ENCODE results near the gene IL13RA2. TPM values are rescaled to one million over a fixed set of nuclear protein-coding genes. Genes with fewer than 3 reads are reported as not detected.

IL13RA2 gene
- total and polyA plus RNA-seq, 2 of the 13 experiments (the other 11 are each of a cell fraction or from before 2014, with no cell fraction given): not detected

- TF ChIP-seq ZNF18 (CRISPR knock-in tag; IDR thresholded peaks at IDR 0.05; ENCODE audit: insufficient replicate concordance): no peak
- TF ChIP-seq ZNF713 (CRISPR knock-in tag; IDR thresholded peaks at IDR 0.05): no peak
Observed at GRCh38 chrX:115047715-115048114, 30.3 kb upstream of the IL13RA2 start (continued).

GRCh38 chrX:115047181-115047580 lies 29.8 kb upstream of the IL13RA2 start:
- H3K27me3 ChIP-seq (ENCODE audit: control insufficient read depth in 1 of 2, insufficient read depth in 2 of 2, low read length in 2 of 2): no peaks in the 10 kb centered on the region
- H3K4me3 ChIP-seq (replicated peaks in 1 of 3; ENCODE audit: insufficient read depth in 1 of 3, low read depth in 2 of 3, low read length in 3 of 3): no peak overlapping the region
- no TSS peak for BruUV-seq (replicated peaks)
- POLR2A ChIA-PET: no interaction called here
- H3K79me2 ChIP-seq (ENCODE audit: insufficient read depth, low read length): no peaks in the 10 kb centered on the region
- no peak overlapping the region for H3K4me2 ChIP-seq (ENCODE audit: low read depth, low read length)
- no peak overlapping the region for H3K9ac ChIP-seq (ENCODE audit: insufficient read depth, low read depth, low read length)
- no peaks in the 10 kb centered on the region for H3K4me1 ChIP-seq (ENCODE audit: insufficient read depth, low read length)
- CTCF ChIA-PET (ENCODE audit: low intra/inter-chr PET ratio, low total read pairs): no interaction called here
- in situ Hi-C loops (cut with HindIII; ENCODE audit: extremely low pct_ligation_motif_present, low pct_unique_long_range_greater_than_20kb) (no loop called here), intact Hi-C loops (cut with micrococcal nuclease; ENCODE audit: unreplicated experiment) (no loop called here)
- no peaks in the 10 kb centered on the region for H3K36me3 ChIP-seq (replicated peaks in 1 of 2; ENCODE audit: control insufficient read depth in 1 of 2, insufficient read depth in 2 of 2, low read length in 2 of 2)
- no peaks in the 10 kb centered on the region for H4K20me1 ChIP-seq (ENCODE audit: insufficient read depth, low read length)
- ATAC-seq (no peak), FAIRE-seq (no peak), DNase-seq (ENCODE audit: low spot score) (no peak)
- no peak overlapping the region for H3K27ac ChIP-seq (ENCODE audit: extremely low read length, insufficient read depth, low read length)
- no peaks in the 10 kb centered on the region for H3K9me3 ChIP-seq (ENCODE audit: low read length)
- H2AFZ ChIP-seq (ENCODE audit: low read length): no peak overlapping the region
- TF ChIP-seq ONECUT2 (CRISPR knock-in tag; IDR thresholded peaks at IDR 0.05) (no peak), ZNF343 (CRISPR knock-in tag; IDR thresholded peaks at IDR 0.05) (no peak), AHDC1 (CRISPR knock-in tag; IDR thresholded peaks at IDR 0.05; ENCODE audit: borderline replicate concordance) (no peak), SNAPC4 (CRISPR knock-in tag; IDR thresholded peaks at IDR 0.05) (no peak), USF2 (IDR thresholded peaks at IDR 0.05; ENCODE audit: low read depth, low read length) (no peak), USF2 (CRISPR knock-in tag; IDR thresholded peaks at IDR 0.05; ENCODE audit: borderline replicate concordance) (no peak)
